Panc1 (cell line): ENCODE data around the gene BTBD18.

Experiments used
- POLR2AphosphoS5 ChIP-seq: IDR thresholded peaks from 2 replicates; pipeline ENCODE4 v1.6.1; 2012; ENCODE audit warnings: mild to moderate bottlenecking, low read depth, low read length, moderate library complexity
- TF ChIP-seq, protein P1 (sequence below): fragments of 450-650 bp; IDR thresholded peaks from 2 replicates; pipeline ENCODE4 v1.5.1; 2017; ENCODE audit warnings: mild to moderate bottlenecking

DNA sequence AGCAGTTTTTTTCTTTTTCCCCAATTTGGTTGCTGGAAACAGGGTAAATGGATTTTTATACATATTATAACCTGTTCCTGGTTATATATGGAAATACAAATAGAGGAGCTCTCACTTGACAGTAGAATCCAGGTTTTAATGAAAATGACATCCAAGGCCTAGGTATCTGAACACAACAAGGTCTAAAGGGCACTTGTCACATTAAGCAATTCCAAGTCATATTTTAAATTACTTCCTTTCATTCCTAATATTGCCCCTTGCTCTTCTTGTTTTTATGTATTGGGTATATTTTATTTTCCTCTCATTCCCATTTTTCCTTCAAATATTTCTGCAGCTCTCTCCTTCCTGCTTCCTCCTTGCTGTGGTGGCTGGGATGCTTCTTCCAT is 37.1 kb upstream of the BTBD18 start:
- TF ChIP-seq POLR2AphosphoS5: no peak
- TF ChIP-seq, protein P1, sequence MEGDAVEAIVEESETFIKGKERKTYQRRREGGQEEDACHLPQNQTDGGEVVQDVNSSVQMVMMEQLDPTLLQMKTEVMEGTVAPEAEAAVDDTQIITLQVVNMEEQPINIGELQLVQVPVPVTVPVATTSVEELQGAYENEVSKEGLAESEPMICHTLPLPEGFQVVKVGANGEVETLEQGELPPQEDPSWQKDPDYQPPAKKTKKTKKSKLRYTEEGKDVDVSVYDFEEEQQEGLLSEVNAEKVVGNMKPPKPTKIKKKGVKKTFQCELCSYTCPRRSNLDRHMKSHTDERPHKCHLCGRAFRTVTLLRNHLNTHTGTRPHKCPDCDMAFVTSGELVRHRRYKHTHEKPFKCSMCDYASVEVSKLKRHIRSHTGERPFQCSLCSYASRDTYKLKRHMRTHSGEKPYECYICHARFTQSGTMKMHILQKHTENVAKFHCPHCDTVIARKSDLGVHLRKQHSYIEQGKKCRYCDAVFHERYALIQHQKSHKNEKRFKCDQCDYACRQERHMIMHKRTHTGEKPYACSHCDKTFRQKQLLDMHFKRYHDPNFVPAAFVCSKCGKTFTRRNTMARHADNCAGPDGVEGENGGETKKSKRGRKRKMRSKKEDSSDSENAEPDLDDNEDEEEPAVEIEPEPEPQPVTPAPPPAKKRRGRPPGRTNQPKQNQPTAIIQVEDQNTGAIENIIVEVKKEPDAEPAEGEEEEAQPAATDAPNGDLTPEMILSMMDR: no peak
